GM23248 (cell line): ENCODE data around the gene MAP6.

Experiments used
- EZH2 ChIP-seq: fragments of 200-600 bp; sonication (generic); IDR thresholded peaks from 2 replicates; pipeline ENCODE4 v1.6.1; 2018; ENCODE audit warnings: antibody characterized with exemption, mild to moderate bottlenecking; ENCODE audit not compliant: insufficient read depth, poor library complexity, severe bottlenecking
- EZH2phosphoT487 ChIP-seq: fragments of 200-600 bp; sonication (generic); IDR thresholded peaks from 2 replicates; pipeline ENCODE4 v1.6.1; 2018; ENCODE audit warnings: antibody characterized with exemption, moderate library complexity, mild to moderate bottlenecking, low read depth; ENCODE audit not compliant: insufficient read depth

- TF ChIP-seq EZH2phosphoT487 (no peak), EZH2 (no peak)
Observed at GRCh38 chr11:75598264-75598663, 70.6 kb downstream of the MAP6 start.
